ENCODE data around the gene DSCAML1. TPM values are rescaled to one million over a fixed set of nuclear protein-coding genes. Genes with fewer than 3 reads are reported as not detected.

DSCAML1 gene
- total RNA-seq, 1 experiment from 2014 or later = not detected

GRCh38 chr11:117780456-117780855 is 16.6 kb downstream of the DSCAML1 start:
- no peak overlapping the region for H3K4me2 ChIP-seq (ENCODE audit: low read length)
- DNase-seq (no peak), ATAC-seq (no peak)
- BruUV-seq (replicated peaks) = no TSS peak
- no peaks in the 10 kb centered on the region for H3K79me2 ChIP-seq (ENCODE audit: low read length)
- H3K4me1 ChIP-seq (ENCODE audit: insufficient read depth, low read length) = no peaks in the 10 kb centered on the region
- H3K9me2 ChIP-seq (replicated peaks; ENCODE audit: low read length) = no peaks in the 10 kb centered on the region
- peaks cover 99% of the 10 kb centered on the region for H3K27me3 ChIP-seq (ENCODE audit: low read length)
- no peak overlapping the region for H3K4me3 ChIP-seq (ENCODE audit: low read length)
- H3K36me3 ChIP-seq (ENCODE audit: low read depth, low read length) = no peaks in the 10 kb centered on the region
- no peaks in the 10 kb centered on the region for H3F3A ChIP-seq (ENCODE audit: low read length, unreplicated experiment)
- no peaks in the 10 kb centered on the region for H3K9me3 ChIP-seq (ENCODE audit: low read length)
- POLR2A ChIA-PET (ENCODE audit: unreplicated experiment) = no interaction called here
- H4K20me1 ChIP-seq (ENCODE audit: low read length) = no peaks in the 10 kb centered on the region
- CTCF ChIA-PET = no interaction called here
- H2AFZ ChIP-seq (ENCODE audit: low read length) = no peak overlapping the region
- H3K27ac ChIP-seq (ENCODE audit: low read length) = no peak overlapping the region
- TF ChIP-seq EZH2 (IDR thresholded peaks at IDR 0.05; ENCODE audit: low read length, unreplicated experiment) = no peak
- TF ChIP-seq CTCF (conservative IDR thresholded peaks at IDR 0.05; ENCODE audit: low read depth, low read length) = no peak
- TF ChIP-seq EZH2phosphoT487 (IDR thresholded peaks at IDR 0.05; ENCODE audit: borderline replicate concordance, low read length) = no peak
- intact Hi-C loops (cut with micrococcal nuclease) = no loop called here
- no peak overlapping the region for H3K9ac ChIP-seq (ENCODE audit: low read length)

- H3K9ac ChIP-seq (ENCODE audit: low read length) = no peak overlapping the region
- BruUV-seq (replicated peaks) = no TSS peak
- no peaks in the 10 kb centered on the region for H3K4me1 ChIP-seq (ENCODE audit: insufficient read depth, low read length)
- H3K79me2 ChIP-seq (ENCODE audit: low read length) = no peaks in the 10 kb centered on the region
- H3F3A ChIP-seq (ENCODE audit: low read length, unreplicated experiment) = no peaks in the 10 kb centered on the region
- CTCF ChIA-PET = no interaction called here
- H4K20me1 ChIP-seq (ENCODE audit: low read length) = no peaks in the 10 kb centered on the region
- no peaks in the 10 kb centered on the region for H3K36me3 ChIP-seq (ENCODE audit: low read depth, low read length)
- no peaks in the 10 kb centered on the region for H3K9me2 ChIP-seq (replicated peaks; ENCODE audit: low read length)
- POLR2A ChIA-PET (ENCODE audit: unreplicated experiment) = no interaction called here
- H3K27ac ChIP-seq (ENCODE audit: low read length) = no peak overlapping the region
- ATAC-seq (no peak), DNase-seq (no peak)
- no peak for TF ChIP-seq EZH2 (IDR thresholded peaks at IDR 0.05; ENCODE audit: low read length, unreplicated experiment)
- no peak for TF ChIP-seq CTCF (conservative IDR thresholded peaks at IDR 0.05; ENCODE audit: low read depth, low read length)
- no peak for TF ChIP-seq EZH2phosphoT487 (IDR thresholded peaks at IDR 0.05; ENCODE audit: borderline replicate concordance, low read length)
- no peaks in the 10 kb centered on the region for H3K9me3 ChIP-seq (ENCODE audit: low read length)
- no peak overlapping the region for H3K4me3 ChIP-seq (ENCODE audit: low read length)
- H3K27me3 ChIP-seq (ENCODE audit: low read length) = peaks cover 100% of the 10 kb centered on the region
- no peak overlapping the region for H2AFZ ChIP-seq (ENCODE audit: low read length)
- intact Hi-C loops (cut with micrococcal nuclease) = no loop called here
- H3K4me2 ChIP-seq (ENCODE audit: low read length) = no peak overlapping the region
Observed at GRCh38 chr11:117774553-117774952, 22.5 kb downstream of the DSCAML1 start.

- no peaks in the 10 kb centered on the region for H3K79me2 ChIP-seq (ENCODE audit: low read length)
- no peak for ATAC-seq
- no TSS peak for BruUV-seq (replicated peaks)
- no peaks in the 10 kb centered on the region for H4K20me1 ChIP-seq (ENCODE audit: low read length)
- intact Hi-C loops (cut with micrococcal nuclease) = no loop called here
- no peak for DNase-seq
- H3K9me2 ChIP-seq (replicated peaks; ENCODE audit: low read length) = no peaks in the 10 kb centered on the region
- H2AFZ ChIP-seq (ENCODE audit: low read length) = no peak overlapping the region
- no peak overlapping the region for H3K4me3 ChIP-seq (ENCODE audit: low read length)
- H3K4me2 ChIP-seq (ENCODE audit: low read length) = no peak overlapping the region
- no peak overlapping the region for H3K27ac ChIP-seq (ENCODE audit: low read length)
- H3K9ac ChIP-seq (ENCODE audit: low read length) = no peak overlapping the region
- ChIA-PET POLR2A (ENCODE audit: unreplicated experiment) (no interaction called here), CTCF (no interaction called here)
- H3K36me3 ChIP-seq (ENCODE audit: low read depth, low read length) = no peaks in the 10 kb centered on the region
- TF ChIP-seq EZH2phosphoT487 (IDR thresholded peaks at IDR 0.05; ENCODE audit: borderline replicate concordance, low read length) = no peak
- TF ChIP-seq EZH2 (IDR thresholded peaks at IDR 0.05; ENCODE audit: low read length, unreplicated experiment) = no peak
- no peak for TF ChIP-seq CTCF (conservative IDR thresholded peaks at IDR 0.05; ENCODE audit: low read depth, low read length)
- no peaks in the 10 kb centered on the region for H3K9me3 ChIP-seq (ENCODE audit: low read length)
- no peaks in the 10 kb centered on the region for H3K4me1 ChIP-seq (ENCODE audit: insufficient read depth, low read length)
- no peaks in the 10 kb centered on the region for H3F3A ChIP-seq (ENCODE audit: low read length, unreplicated experiment)
- H3K27me3 ChIP-seq (ENCODE audit: low read length) = peaks cover 92% of the 10 kb centered on the region
Observed at GRCh38 chr11:117772360-117772759, 24.7 kb downstream of the DSCAML1 start.
